Muscle layer of duodenum (tissue), 2 donors: ENCODE measurements around the gene AHRR.

Experiments
- H3K27ac ChIP-seq: one replicate; pipeline ENCODE4 v1.7.0; 2013; ENCODE audit warnings: mild to moderate bottlenecking, low read length
- H3K27me3 ChIP-seq: one replicate; pipeline ENCODE4 v1.7.0; 2013; ENCODE audit warnings: low read depth, mild to moderate bottlenecking, control low read depth, low read length
- H3K36me3 ChIP-seq, 2 donors: one replicate each; pipeline ENCODE4 v1.7.0; 2013; ENCODE audit warnings: low read length in 2 of 2, control low read depth in 1 of 2, mild to moderate bottlenecking in 1 of 2; ENCODE audit not compliant: insufficient read depth in 2 of 2, control insufficient read depth in 1 of 2
- H3K4me1 ChIP-seq, 2 donors: one replicate each; pipeline ENCODE4 v1.7.0; 2013; ENCODE audit warnings: low read length in 2 of 2, mild to moderate bottlenecking in 2 of 2, control low read depth in 1 of 2, moderate library complexity in 1 of 2; ENCODE audit not compliant: insufficient read depth in 2 of 2, control insufficient read depth in 1 of 2
- H3K4me3 ChIP-seq, 2 donors: one replicate each; pipeline ENCODE4 v1.7.0; 2013; ENCODE audit warnings: low read length in 2 of 2, low read depth in 1 of 2, mild to moderate bottlenecking in 1 of 2
- H3K9me3 ChIP-seq, 2 donors: one replicate each; pipeline ENCODE4 v1.7.0; 2013; ENCODE audit warnings: low read length in 2 of 2, control low read depth in 1 of 2, mild to moderate bottlenecking in 1 of 2; ENCODE audit not compliant: control insufficient read depth in 1 of 2
- donor health status: healthy.

The AHRR gene

GRCh38 chr5:463301-463700, 141.8 kb downstream of the AHRR start:
- Histone ChIP-seq H3K9me3 (no peaks in the 10 kb centered on the region), H3K4me3 (no peak overlapping the region), H3K36me3 (peaks cover 38 to 75% of the 10 kb centered on the region in 2 donors), H3K27ac (no peak overlapping the region), H3K4me1 (no peaks in the 10 kb centered on the region), H3K27me3 (no peaks in the 10 kb centered on the region)

GRCh38 chr5:463952-464351, 142.4 kb downstream of the AHRR start:
- H3K4me1 ChIP-seq, result no peaks in the 10 kb centered on the region

GRCh38 chr5:464446-464842, 142.9 kb downstream of the AHRR start:
- Histone ChIP-seq H3K36me3 (peaks cover 27 to 64% of the 10 kb centered on the region in 2 donors), H3K4me3 (no peak overlapping the region), H3K9me3 (no peaks in the 10 kb centered on the region), H3K27me3 (no peaks in the 10 kb centered on the region), H3K27ac (no peak overlapping the region), H3K4me1 (no peaks in the 10 kb centered on the region)

More at GRCh38 chr5:463952-464351, 142.4 kb downstream of the AHRR start:
- Histone ChIP-seq H3K27ac (no peak overlapping the region), H3K9me3 (no peaks in the 10 kb centered on the region), H3K27me3 (no peaks in the 10 kb centered on the region), H3K36me3 (peaks cover 32 to 69% of the 10 kb centered on the region in 2 donors), H3K4me3 (no peak overlapping the region)

- H3K36me3 ChIP-seq, result peaks cover 21 to 59% of the 10 kb centered on the region in 2 donors
- no peaks in the 10 kb centered on the region for H3K9me3 ChIP-seq
- no peak overlapping the region for H3K27ac ChIP-seq
- H3K4me3 ChIP-seq, result no peak overlapping the region
- no peaks in the 10 kb centered on the region for H3K4me1 ChIP-seq
- no peaks in the 10 kb centered on the region for H3K27me3 ChIP-seq
Observed at GRCh38 chr5:464843-465590, 143.5 kb downstream of the AHRR start.

GRCh38 chr5:465591-466403, 144.3 kb downstream of the AHRR start:
- no peaks in the 10 kb centered on the region for H3K27me3 ChIP-seq
- no peaks in the 10 kb centered on the region for H3K9me3 ChIP-seq
- no peak overlapping the region for H3K27ac ChIP-seq
- peaks cover 0 to under 1% of the 10 kb centered on the region in 2 donors for H3K4me1 ChIP-seq
- peaks cover 15 to 51% of the 10 kb centered on the region in 2 donors for H3K36me3 ChIP-seq
- no peak overlapping the region for H3K4me3 ChIP-seq

GRCh38 chr5:466661-467310, 145.3 kb downstream of the AHRR start:
- peaks cover 15 to 49% of the 10 kb centered on the region in 2 donors for H3K36me3 ChIP-seq
- no peaks in the 10 kb centered on the region for H3K27me3 ChIP-seq
- H3K9me3 ChIP-seq, result no peaks in the 10 kb centered on the region
- H3K4me3 ChIP-seq, result no peak overlapping the region
- no peak overlapping the region for H3K27ac ChIP-seq
- peaks cover 5 to 10% of the 10 kb centered on the region in 2 donors for H3K4me1 ChIP-seq

DNA sequence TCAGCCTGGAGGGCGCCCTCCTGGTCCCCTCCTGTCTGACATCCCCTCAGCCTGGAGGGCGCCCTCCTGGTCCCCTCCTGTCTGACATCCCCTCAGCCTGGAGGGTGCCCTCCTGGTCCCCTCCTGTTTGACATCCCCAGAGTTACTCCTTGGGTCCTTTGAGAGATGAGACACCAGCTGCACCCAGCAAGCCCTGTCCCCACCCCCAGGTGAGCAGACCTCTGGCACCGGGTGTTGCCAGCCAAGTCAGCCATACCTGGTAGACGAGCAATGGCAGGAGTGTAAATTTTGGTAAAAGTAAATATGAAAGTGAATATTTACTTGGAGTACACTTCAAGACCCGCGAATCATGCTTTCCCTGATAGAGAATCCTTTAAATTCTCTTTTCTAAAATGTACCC, 146.9 kb downstream of the AHRR start:
- H3K9me3 ChIP-seq, result no peaks in the 10 kb centered on the region
- H3K4me3 ChIP-seq, result no peak overlapping the region
- H3K36me3 ChIP-seq, result peaks cover 5 to 36% of the 10 kb centered on the region in 2 donors
- no peaks in the 10 kb centered on the region for H3K27me3 ChIP-seq
- peaks cover 7 to 17% of the 10 kb centered on the region in 2 donors for H3K4me1 ChIP-seq
- no peak overlapping the region for H3K27ac ChIP-seq

DNA sequence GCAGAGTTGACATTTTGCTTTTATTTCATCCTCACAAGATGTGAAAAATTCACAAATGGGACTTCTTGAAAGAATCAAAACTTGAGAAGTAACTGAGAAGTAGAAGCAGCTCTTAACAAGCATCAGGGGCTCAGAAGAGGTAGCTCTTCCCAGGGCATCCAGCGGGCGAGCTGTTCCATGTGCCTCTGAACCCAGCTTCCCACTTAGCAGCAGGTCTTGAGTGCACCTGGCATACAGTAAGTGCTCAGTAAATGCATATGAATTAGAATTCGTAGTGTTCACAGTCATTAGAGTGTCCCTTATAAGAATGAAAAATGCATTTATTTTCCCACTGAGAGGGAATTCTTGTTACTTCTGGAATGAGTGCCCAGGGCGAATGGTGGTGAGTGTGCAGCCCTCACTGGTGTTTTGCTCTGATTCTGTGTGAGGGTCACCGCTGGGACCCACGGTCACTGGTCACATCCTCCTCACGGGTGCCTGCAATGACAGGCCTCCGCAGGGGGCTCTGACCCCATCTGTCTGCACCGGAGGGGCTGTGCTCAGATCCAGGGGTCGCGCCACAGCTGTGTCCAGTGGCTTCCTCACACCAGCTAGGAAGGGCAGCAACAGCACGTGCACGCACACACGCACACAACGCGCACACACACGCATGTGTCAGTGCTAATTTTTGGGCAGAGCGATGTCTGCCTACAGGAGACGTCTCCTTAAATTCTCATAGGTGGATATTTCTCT, 148.4 kb downstream of the AHRR start:
- peaks cover 7 to 25% of the 10 kb centered on the region in 2 donors for H3K4me1 ChIP-seq
- H3K27ac ChIP-seq, result no peak overlapping the region
- H3K9me3 ChIP-seq, result no peaks in the 10 kb centered on the region
- peaks cover 0 to 23% of the 10 kb centered on the region in 2 donors for H3K36me3 ChIP-seq
- no peak overlapping the region for H3K4me3 ChIP-seq
- H3K27me3 ChIP-seq, result no peaks in the 10 kb centered on the region

GRCh38 chr5:470961-471749, 149.6 kb downstream of the AHRR start:
- Histone ChIP-seq H3K4me1 (peaks cover 7 to 32% of the 10 kb centered on the region in 2 donors), H3K4me3 (peak overlapping the region; percentile 55 to 80), H3K36me3 (peaks cover 0 to 11% of the 10 kb centered on the region in 2 donors), H3K27me3 (peaks cover 9% of the 10 kb centered on the region), H3K9me3 (no peaks in the 10 kb centered on the region), H3K27ac (no peak overlapping the region)

GRCh38 chr5:471750-472058, 150.2 kb downstream of the AHRR start:
- no peaks in the 10 kb centered on the region for H3K9me3 ChIP-seq
- H3K27me3 ChIP-seq, result peaks cover 12% of the 10 kb centered on the region
- H3K4me1 ChIP-seq, result peaks cover 7 to 32% of the 10 kb centered on the region in 2 donors
- peak overlapping the region; percentile 55 to 80 for H3K4me3 ChIP-seq
- peaks cover 0 to 5% of the 10 kb centered on the region in 2 donors for H3K36me3 ChIP-seq
- no peak overlapping the region for H3K27ac ChIP-seq
